Peyer's patch (tissue), 4 donors: Measurements from ENCODE around the gene MYH7B.

ENCODE experiments used
- POLR2A ChIP-seq, 2 donors: fragments of 450-650 bp; IDR thresholded peaks; one replicate each; pipeline ENCODE4 v1.5.1; 2017; ENCODE audit warnings: antibody characterized with exemption in 2 of 2, mild to moderate bottlenecking in 2 of 2, moderate library complexity in 2 of 2
- TF ChIP-seq, protein P1 (sequence below), 6 experiments: fragments of 450-650 bp in 4 of 6; fragments of 200-600 bp in 2 of 6; sonication (generic) in 1 of 6; IDR thresholded peaks; one replicate each; pipeline ENCODE4 v1.5.1; 2017 to 2019; ENCODE audit warnings: antibody characterized with exemption in 6 of 6, mild to moderate bottlenecking in 3 of 6, moderate library complexity in 1 of 6

DNA sequence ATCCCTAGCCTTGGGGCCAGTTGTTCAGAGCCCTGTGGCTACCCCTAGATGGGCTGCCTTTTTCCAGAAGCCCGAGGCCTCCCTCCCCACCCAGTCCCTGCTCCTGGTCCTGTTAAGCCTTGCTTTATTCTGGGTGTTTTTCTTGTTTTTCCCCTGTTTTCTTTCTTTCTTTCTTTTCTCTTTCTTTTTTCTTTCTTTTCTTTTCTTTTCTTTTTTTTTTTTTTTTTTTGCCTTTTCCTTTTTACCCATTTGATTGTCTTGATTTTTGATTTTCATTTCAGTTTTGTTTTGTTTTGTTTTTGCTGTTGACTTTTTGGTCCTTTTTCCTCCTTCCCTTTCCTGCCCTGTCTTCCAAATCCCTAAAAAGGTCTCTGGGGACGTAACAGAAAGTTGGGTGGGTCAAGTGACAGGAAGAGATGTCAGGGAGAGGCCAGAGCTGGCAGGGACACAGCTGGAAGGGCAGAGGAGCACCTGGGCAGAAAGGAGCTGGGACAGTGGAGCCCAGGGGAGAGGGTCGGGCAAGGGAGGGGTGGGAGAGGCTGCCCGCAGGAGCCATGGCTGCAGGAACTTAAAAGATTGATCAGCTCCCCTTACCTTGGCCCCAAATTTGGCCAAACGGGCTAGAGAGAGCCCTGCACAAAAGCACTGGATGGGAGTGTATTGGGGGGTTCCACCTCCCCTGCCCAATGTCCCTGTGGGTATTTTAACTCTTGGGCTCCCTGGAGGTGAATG, 27.6 kb downstream of the MYH7B start:
- TF ChIP-seq, protein P1, sequence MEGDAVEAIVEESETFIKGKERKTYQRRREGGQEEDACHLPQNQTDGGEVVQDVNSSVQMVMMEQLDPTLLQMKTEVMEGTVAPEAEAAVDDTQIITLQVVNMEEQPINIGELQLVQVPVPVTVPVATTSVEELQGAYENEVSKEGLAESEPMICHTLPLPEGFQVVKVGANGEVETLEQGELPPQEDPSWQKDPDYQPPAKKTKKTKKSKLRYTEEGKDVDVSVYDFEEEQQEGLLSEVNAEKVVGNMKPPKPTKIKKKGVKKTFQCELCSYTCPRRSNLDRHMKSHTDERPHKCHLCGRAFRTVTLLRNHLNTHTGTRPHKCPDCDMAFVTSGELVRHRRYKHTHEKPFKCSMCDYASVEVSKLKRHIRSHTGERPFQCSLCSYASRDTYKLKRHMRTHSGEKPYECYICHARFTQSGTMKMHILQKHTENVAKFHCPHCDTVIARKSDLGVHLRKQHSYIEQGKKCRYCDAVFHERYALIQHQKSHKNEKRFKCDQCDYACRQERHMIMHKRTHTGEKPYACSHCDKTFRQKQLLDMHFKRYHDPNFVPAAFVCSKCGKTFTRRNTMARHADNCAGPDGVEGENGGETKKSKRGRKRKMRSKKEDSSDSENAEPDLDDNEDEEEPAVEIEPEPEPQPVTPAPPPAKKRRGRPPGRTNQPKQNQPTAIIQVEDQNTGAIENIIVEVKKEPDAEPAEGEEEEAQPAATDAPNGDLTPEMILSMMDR (IDR thresholded peaks at IDR 0.05), result no peak
- TF ChIP-seq POLR2A (IDR thresholded peaks at IDR 0.05), result no peak
